Suprapubic skin (tissue), 4 donors: ENCODE measurements around the gene ZNF892.

Experiments
- CTCF ChIP-seq, 2 donors: fragments of 200-600 bp in 1 of 2; fragments of 450-650 bp in 1 of 2; sonication (generic) in 1 of 2; IDR thresholded peaks; one replicate each; pipeline ENCODE4 v1.5.1; 2016 to 2019; ENCODE audit warnings: antibody characterized with exemption in 2 of 2, mild to moderate bottlenecking in 1 of 2, moderate library complexity in 1 of 2
- EP300 ChIP-seq: sonication (generic); formaldehyde crosslinking; IDR thresholded peaks from one replicate; pipeline ENCODE4 v1.6.1; 2017; ENCODE audit warnings: antibody characterized with exemption
- POLR2A ChIP-seq, 2 donors: fragments of 450-650 bp; IDR thresholded peaks; one replicate each; pipeline ENCODE4 v1.6.1; 2017; ENCODE audit warnings: antibody characterized with exemption in 2 of 2, mild to moderate bottlenecking in 2 of 2, moderate library complexity in 2 of 2
- POLR2AphosphoS5 ChIP-seq, 3 donors: sonication (generic); formaldehyde crosslinking; IDR thresholded peaks; one replicate each; pipeline ENCODE4 v1.6.1; 2017; ENCODE audit warnings: antibody characterized with exemption in 3 of 3

GRCh38 chr2:95208106-95208505 is 785 bp downstream of the ZNF892 start:
- TF ChIP-seq CTCF (IDR thresholded peaks at IDR 0.05): no peak
- TF ChIP-seq POLR2AphosphoS5 (IDR thresholded peaks at IDR 0.05): no peak
- no peak for TF ChIP-seq EP300
- no peak for TF ChIP-seq POLR2A (IDR thresholded peaks at IDR 0.05)
